Adrenal gland (tissue), 5 donors: ENCODE data around the gene DNAL4.
"Not testable (repeated sequence)": the region's sequence is repeated elsewhere in the genome, so short reads cannot be mapped to it uniquely, and the experiment has no call there.

Experiments
- POLR2A ChIP-seq, 2 donors: fragments of 450-650 bp; IDR thresholded peaks; one replicate each; pipeline ENCODE4 v1.6.1; 2017; ENCODE audit warnings: antibody characterized with exemption in 2 of 2, mild to moderate bottlenecking in 2 of 2, moderate library complexity in 1 of 2
- TF ChIP-seq, protein P1 (sequence below), 6 experiments: fragments of 450-650 bp in 4 of 6; fragments of 200-600 bp in 2 of 6; sonication (generic) in 1 of 6; IDR thresholded peaks; 1 replicate in 5 of 6; 2 replicates in 1 of 6; pipeline versions ENCODE4 v1.5.1 to v1.8.0; 2016 to 2021; ENCODE audit warnings: antibody characterized with exemption in 6 of 6, mild to moderate bottlenecking in 2 of 6, moderate library complexity in 1 of 6
- donor health status: DM: no; HTN: no; CAD: no.

DNA sequence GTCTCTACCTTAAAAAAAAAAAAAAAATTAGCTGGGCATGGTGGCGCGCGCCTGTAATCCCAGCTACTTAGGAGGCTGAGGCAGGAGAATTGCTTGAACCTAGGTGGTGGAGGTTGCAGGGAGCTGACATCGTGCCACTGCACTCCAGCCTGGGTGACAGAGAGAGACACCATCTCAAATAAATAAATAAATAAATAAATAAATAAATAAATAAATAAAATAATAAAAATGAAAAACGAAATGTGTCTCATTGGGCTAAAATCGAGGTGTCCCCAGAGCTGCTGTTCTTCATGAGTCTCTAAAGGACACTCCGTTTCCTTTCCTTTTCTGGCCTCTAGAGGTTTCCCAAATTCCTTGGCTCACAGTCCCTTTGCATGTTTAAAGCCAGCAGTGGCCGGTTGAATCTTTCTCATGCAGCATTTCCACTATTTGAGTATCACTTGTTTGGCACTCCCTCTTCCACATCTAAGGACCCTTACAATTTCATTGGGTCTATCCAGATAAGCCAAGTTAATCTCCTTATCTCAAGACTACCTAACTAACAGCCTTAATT is 11.2 kb upstream of the DNAL4 start:
- TF ChIP-seq, protein P1, sequence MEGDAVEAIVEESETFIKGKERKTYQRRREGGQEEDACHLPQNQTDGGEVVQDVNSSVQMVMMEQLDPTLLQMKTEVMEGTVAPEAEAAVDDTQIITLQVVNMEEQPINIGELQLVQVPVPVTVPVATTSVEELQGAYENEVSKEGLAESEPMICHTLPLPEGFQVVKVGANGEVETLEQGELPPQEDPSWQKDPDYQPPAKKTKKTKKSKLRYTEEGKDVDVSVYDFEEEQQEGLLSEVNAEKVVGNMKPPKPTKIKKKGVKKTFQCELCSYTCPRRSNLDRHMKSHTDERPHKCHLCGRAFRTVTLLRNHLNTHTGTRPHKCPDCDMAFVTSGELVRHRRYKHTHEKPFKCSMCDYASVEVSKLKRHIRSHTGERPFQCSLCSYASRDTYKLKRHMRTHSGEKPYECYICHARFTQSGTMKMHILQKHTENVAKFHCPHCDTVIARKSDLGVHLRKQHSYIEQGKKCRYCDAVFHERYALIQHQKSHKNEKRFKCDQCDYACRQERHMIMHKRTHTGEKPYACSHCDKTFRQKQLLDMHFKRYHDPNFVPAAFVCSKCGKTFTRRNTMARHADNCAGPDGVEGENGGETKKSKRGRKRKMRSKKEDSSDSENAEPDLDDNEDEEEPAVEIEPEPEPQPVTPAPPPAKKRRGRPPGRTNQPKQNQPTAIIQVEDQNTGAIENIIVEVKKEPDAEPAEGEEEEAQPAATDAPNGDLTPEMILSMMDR (IDR thresholded peaks at IDR 0.05) = not testable (repeated sequence)
- TF ChIP-seq POLR2A (IDR thresholded peaks at IDR 0.05) = not testable (repeated sequence)
